ENCODE results near the gene HCN3. TPM values are rescaled to one million over a fixed set of nuclear protein-coding genes. Genes with fewer than 3 reads are reported as not detected.
A peak's percentile ranks its signal among the peaks of the same experiment; 100 is the strongest.

HCN3 gene
- total RNA-seq, 4 donors from 2014 or later, result 2.1 to 3.0 (median 2.5) TPM

DNA sequence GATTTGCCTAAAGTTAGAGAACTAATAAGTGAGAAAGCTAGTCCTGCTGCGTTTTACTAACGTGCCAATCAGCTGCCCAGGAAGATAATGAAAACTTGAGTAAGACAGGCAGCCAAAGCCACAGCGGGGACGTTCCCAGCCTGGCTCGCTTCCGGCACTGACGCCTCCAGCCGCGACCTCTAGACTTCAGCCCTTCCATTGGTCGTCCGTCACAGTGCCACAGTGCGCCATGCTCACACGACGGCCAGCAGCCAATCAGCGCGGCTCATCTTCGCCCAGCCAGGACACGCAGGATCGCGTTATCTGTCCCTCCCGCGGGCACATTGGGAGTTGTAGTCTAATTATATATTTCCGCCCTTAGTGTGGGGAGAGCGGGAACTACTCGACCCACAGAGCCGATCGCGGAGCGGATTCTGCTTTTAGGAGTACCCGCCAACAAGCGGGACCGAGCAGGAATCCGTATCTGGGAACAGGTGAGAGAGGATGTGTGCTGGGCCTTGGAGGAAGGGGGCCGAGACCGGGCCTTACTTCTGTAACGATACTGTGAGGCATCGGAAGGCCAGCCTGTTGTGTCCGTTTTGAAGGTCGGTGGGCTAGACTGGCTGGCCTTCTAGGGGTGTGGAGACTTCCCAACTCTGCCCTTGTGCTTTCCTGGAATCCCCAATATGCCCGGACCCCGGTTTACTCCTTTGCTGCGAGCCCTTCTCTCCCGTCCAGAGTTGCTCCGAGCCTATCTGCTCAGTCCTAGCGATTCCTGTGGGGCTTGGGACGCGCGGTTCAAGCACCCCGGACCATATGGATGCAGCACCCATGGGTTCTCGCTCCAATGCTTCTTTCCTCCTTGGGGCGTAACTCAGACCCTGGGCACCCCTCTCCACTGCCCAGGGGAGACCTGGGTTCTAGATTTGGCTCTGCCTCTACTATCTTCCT is 31.5 kb downstream of the HCN3 start, which contains the start of gene FDPS:
FDPS (plus strand) TSS at position 374 of the 930 bp plus-strand sequence. CDS start 924 bp downstream, outside the sequence.
- Histone ChIP-seq H3K4me1 (peaks cover 8 to 34% (median 21%) of the 10 kb centered on the region in 3 donors), H3K36me3 (peaks cover 0 to 35% (median 5%) of the 10 kb centered on the region in 3 donors), H3K9me3 (no peaks in the 10 kb centered on the region), H3K27ac (peak within 1 kb of the TSS; percentile 94 to 97 (median 94)), H3K4me3 (peak within 1 kb of the TSS; percentile 88 to 96 (median 94)), H3K27me3 (no peaks in the 10 kb centered on the region)
- 0 to 1% methylated on average over 32 to 33 of the region's 51 CpGs for WGBS, 2 donors
- intact Hi-C loops (cut with DNase I), result no loop called here
- peak; percentile 94 for DNase-seq
- TF ChIP-seq, protein P1, sequence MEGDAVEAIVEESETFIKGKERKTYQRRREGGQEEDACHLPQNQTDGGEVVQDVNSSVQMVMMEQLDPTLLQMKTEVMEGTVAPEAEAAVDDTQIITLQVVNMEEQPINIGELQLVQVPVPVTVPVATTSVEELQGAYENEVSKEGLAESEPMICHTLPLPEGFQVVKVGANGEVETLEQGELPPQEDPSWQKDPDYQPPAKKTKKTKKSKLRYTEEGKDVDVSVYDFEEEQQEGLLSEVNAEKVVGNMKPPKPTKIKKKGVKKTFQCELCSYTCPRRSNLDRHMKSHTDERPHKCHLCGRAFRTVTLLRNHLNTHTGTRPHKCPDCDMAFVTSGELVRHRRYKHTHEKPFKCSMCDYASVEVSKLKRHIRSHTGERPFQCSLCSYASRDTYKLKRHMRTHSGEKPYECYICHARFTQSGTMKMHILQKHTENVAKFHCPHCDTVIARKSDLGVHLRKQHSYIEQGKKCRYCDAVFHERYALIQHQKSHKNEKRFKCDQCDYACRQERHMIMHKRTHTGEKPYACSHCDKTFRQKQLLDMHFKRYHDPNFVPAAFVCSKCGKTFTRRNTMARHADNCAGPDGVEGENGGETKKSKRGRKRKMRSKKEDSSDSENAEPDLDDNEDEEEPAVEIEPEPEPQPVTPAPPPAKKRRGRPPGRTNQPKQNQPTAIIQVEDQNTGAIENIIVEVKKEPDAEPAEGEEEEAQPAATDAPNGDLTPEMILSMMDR (IDR thresholded peaks at IDR 0.05), result peak in 4 of 6 experiments; percentile 6 to 53 (median 34)
- TF ChIP-seq POLR2A (IDR thresholded peaks at IDR 0.05), result peak in 3 of 4 donors; percentile 32 to 69 (median 63)

DNA sequence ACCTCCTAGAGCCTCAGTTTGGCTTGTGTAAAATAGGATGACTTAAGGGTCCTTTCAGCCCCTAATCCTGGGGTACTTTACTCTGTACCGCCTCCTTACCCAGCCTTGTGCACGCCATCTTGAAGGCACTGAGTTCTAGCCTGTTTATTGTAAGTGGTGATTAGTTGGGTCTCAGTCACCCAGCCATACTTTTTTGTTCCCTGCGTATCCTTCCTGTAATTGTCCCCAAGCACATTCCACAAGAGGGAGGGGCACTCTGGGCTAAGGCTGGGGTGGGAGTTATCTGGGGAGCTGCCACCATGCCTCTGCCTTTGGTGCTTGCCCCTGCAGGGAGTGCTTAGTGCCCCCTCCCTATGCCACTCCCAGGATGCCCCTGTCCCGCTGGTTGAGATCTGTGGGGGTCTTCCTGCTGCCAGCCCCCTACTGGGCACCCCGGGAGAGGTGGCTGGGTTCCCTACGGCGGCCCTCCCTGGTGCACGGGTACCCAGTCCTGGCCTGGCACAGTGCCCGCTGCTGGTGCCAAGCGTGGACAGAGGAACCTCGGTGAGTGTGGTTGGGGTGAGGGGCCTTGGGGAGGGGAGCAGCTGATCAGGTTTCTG is 32.3 kb downstream of the HCN3 start:
- no peak for TF ChIP-seq POLR2A (IDR thresholded peaks at IDR 0.05)
- peak overlapping the region; percentile 94 to 97 (median 94) for H3K27ac ChIP-seq
- DNase-seq, result no peak
- H3K27me3 ChIP-seq, result no peaks in the 10 kb centered on the region
- WGBS, 2 donors, result 0% methylated on average over 5 to 7 of the region's 11 CpGs
- intact Hi-C loops (cut with DNase I), result no loop called here
- peaks cover 0 to 43% (median 7%) of the 10 kb centered on the region in 3 donors for H3K36me3 ChIP-seq
- H3K4me1 ChIP-seq, result peaks cover 8 to 34% (median 21%) of the 10 kb centered on the region in 3 donors
- no peaks in the 10 kb centered on the region for H3K9me3 ChIP-seq
- H3K4me3 ChIP-seq, result peak overlapping the region; percentile 88 to 96 (median 94)

DNA sequence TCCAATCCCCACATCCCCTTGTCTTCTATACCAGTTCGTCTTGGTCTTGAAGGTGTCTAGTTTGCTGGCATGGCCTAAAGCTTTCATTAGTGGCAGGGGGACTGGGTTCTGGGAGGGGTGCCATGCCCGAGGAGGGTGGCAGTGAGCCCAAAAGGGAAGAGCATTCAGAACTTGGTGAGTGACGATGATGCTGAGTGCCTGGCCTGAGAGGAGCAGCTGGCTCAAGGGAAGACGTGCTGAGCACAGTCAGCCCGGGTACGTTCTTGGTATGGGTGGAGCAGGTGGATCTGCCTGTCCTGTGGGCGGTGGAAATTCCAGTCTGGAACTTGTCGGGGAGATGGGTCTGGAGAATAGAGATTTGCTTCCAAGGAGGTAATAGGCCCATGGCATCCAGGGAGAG is 36.0 kb downstream of the HCN3 start:
- Histone ChIP-seq H3K27ac (no peak overlapping the region), H3K9me3 (no peaks in the 10 kb centered on the region), H3K36me3 (peaks cover 0 to 80% (median 14%) of the 10 kb centered on the region in 3 donors), H3K27me3 (no peaks in the 10 kb centered on the region), H3K4me3 (no peak overlapping the region), H3K4me1 (peaks cover 8 to 26% (median 18%) of the 10 kb centered on the region in 3 donors)
- no peak for TF ChIP-seq POLR2A (IDR thresholded peaks at IDR 0.05)
- TF ChIP-seq, protein P1 (IDR thresholded peaks at IDR 0.05), result no peak
- intact Hi-C loops (cut with DNase I), result no loop called here
- DNase-seq, result no peak
- WGBS, 2 donors, result 72 to 79% methylated on average over 7 to 8 of the region's 8 CpGs

DNA sequence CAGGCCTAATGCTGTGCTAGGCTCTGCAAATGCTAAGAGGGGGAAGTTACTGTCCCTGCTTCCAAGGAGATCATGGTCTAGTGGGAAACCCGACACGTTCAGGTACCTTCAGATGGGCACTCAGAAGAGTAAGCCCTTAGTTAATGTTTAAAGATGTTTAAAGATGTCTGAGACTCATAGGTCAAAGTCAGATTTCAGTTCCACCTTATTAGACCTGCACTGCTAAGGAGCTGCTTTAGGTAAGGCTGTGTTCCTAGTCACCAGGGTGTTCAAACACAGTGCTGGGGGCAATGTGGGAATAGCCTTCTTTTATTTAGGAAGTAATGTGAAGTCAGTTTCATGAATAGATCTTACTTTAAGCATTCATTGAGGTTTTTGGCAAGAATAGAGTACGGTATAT is 39.7 kb downstream of the HCN3 start:
- peaks cover 0 to 79% (median 19%) of the 10 kb centered on the region in 3 donors for H3K36me3 ChIP-seq
- TF ChIP-seq, protein P1 (IDR thresholded peaks at IDR 0.05), result no peak
- no peak for TF ChIP-seq POLR2A (IDR thresholded peaks at IDR 0.05)
- H3K9me3 ChIP-seq, result no peaks in the 10 kb centered on the region
- peaks cover 17 to 22% (median 17%) of the 10 kb centered on the region in 3 donors for H3K4me1 ChIP-seq
- no peaks in the 10 kb centered on the region for H3K27me3 ChIP-seq
- no peak overlapping the region for H3K4me3 ChIP-seq
- intact Hi-C loops (cut with DNase I), result no loop called here
- DNase-seq, result no peak
- 90 to 91% methylated on average over 3 of the region's 3 CpGs for WGBS, 2 donors
- H3K27ac ChIP-seq, result no peak overlapping the region

DNA sequence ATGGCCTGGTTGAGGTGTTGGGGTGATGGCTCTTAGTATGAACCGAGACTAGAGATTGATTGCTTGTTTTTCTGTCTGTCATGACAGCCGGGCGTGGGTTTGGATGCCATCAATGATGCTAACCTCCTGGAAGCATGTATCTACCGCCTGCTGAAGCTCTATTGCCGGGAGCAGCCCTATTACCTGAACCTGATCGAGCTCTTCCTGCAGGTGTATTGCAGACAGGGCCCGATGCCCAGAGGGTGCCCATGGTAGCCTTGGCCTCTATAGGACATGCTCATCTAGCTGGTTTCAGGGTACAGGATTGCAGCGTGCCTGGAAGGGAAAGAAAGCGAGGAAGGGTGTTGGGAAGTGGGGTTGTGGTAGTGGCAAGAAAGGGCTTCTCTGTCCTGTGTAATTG is 40.8 kb downstream of the HCN3 start:
- Histone ChIP-seq H3K27me3 (no peaks in the 10 kb centered on the region), H3K9me3 (no peaks in the 10 kb centered on the region), H3K27ac (no peak overlapping the region), H3K4me1 (peaks cover 22 to 33% (median 26%) of the 10 kb centered on the region in 3 donors), H3K4me3 (no peak overlapping the region), H3K36me3 (peaks cover 0 to 67% (median 13%) of the 10 kb centered on the region in 3 donors)
- intact Hi-C loops (cut with DNase I), result no loop called here
- DNase-seq, result no peak
- 82 to 95% methylated on average over 7 to 9 of the region's 9 CpGs for WGBS, 2 donors
- TF ChIP-seq POLR2A (IDR thresholded peaks at IDR 0.05), result no peak
- TF ChIP-seq, protein P1 (IDR thresholded peaks at IDR 0.05), result no peak

Data from esophagus squamous epithelium (tissue), 5 donors.